T-cell (primary cell): ENCODE results near the gene NUP37. TPM values are rescaled to one million over a fixed set of nuclear protein-coding genes. Genes with fewer than 3 reads are reported as not detected.
"Not testable (repeated sequence)": the region's sequence is repeated elsewhere in the genome, so short reads cannot be mapped to it uniquely, and the experiment has no call there.

Experiments used
- ATAC-seq, 4 experiments: fragments of 200-7000 bp in 3 of 4; fragments of 150-1000 bp in 1 of 4; cut with Tn5 transposase; replicated peaks in 1 of 4; 1 replicate in 3 of 4; 2 replicates in 1 of 4; pipeline ENCODE4 v1.10.0; 2021; ENCODE audit warnings: moderate library complexity in 3 of 4, mild to moderate bottlenecking in 2 of 4, moderate number of reproducible peaks in 1 of 4
- CTCF ChIA-PET, 2 donors: fragments of 300-600 bp; sonication (Branson Sonifier 250); formaldehyde crosslinking; loops; one replicate each; lab custom pipeline; 2022; ENCODE audit warnings: antibody characterized with exemption in 2 of 2; lab: Charles Lee
- POLR2A ChIA-PET, 2 donors: fragments of 300-600 bp; sonication (Branson Sonifier 250); formaldehyde crosslinking; loops; one replicate each; lab custom pipeline; 2022; ENCODE audit warnings: antibody characterized with exemption in 2 of 2; lab: Charles Lee
- DNase-seq, 35 experiments: peaks; one replicate each; pipeline versions ENCODE4 v3.0.0 to v3.0.0-alpha.2; 2013 to 2023
- H3K27ac ChIP-seq: one replicate; pipeline ENCODE4 v1.5.1; 2013; ENCODE audit warnings: low read length
- H3K27me3 ChIP-seq, 2 experiments: replicated peaks in 1 of 2; 1 replicate in 1 of 2; 2 replicates in 1 of 2; pipeline versions ENCODE4 v1.6.1 to v1.7.0; 2013; ENCODE audit warnings: low read length in 1 of 2, mixed read lengths in 1 of 2; ENCODE audit not compliant: control insufficient read depth in 2 of 2, insufficient read depth in 2 of 2; ENCODE audit errors: extremely low read depth in 1 of 2
- H3K36me3 ChIP-seq, 2 donors: 1 replicate in 1 of 2; 2 replicates in 1 of 2; pipeline versions ENCODE4 v1.6.1 to v1.7.0; 2013; ENCODE audit warnings: low read length in 1 of 2; ENCODE audit not compliant: control insufficient read depth in 2 of 2, insufficient read depth in 1 of 2; ENCODE audit errors: extremely low read depth in 1 of 2
- H3K4me1 ChIP-seq, 2 experiments: 1 replicate in 1 of 2; 2 replicates in 1 of 2; pipeline versions ENCODE4 v1.6.1 to v1.7.0; 2013; ENCODE audit warnings: low read length in 2 of 2, mixed read lengths in 1 of 2; ENCODE audit not compliant: insufficient read depth in 2 of 2, control insufficient read depth in 1 of 2; ENCODE audit errors: extremely low read depth in 1 of 2
- H3K4me3 ChIP-seq, 2 donors: 1 replicate in 1 of 2; 2 replicates in 1 of 2; pipeline versions ENCODE4 v1.5.1 to v1.7.0; 2013; ENCODE audit warnings: mild to moderate bottlenecking in 2 of 2, low read length in 1 of 2, moderate library complexity in 1 of 2; ENCODE audit not compliant: control insufficient read depth in 1 of 2; ENCODE audit errors: extremely low read depth in 1 of 2
- H3K9me3 ChIP-seq: 2 replicates; pipeline ENCODE4 v1.7.0; 2013
- H3K27ac Mint-ChIP-seq, 2 donors: one replicate each; pipeline ENCODE4 v1.8.0; 2020 to 2021; ENCODE audit warnings: mild to moderate bottlenecking in 2 of 2, mixed read lengths in 2 of 2
- H3K27me3 Mint-ChIP-seq, 2 donors: one replicate each; pipeline ENCODE4 v1.8.0; 2021 to 2022; ENCODE audit warnings: mixed read lengths in 2 of 2
- H3K36me3 Mint-ChIP-seq: one replicate; pipeline ENCODE4 v1.8.0; 2021; ENCODE audit warnings: mixed read lengths
- H3K4me1 Mint-ChIP-seq, 3 donors: one replicate each; pipeline ENCODE4 v1.8.0; 2020 to 2022; ENCODE audit warnings: mixed read lengths in 3 of 3, mild to moderate bottlenecking in 1 of 3
- H3K4me3 Mint-ChIP-seq, 3 donors: one replicate each; pipeline ENCODE4 v1.8.0; 2020 to 2022; ENCODE audit warnings: mild to moderate bottlenecking in 3 of 3, mixed read lengths in 3 of 3, moderate library complexity in 3 of 3
- H3K9me3 Mint-ChIP-seq, 3 donors: one replicate each; pipeline ENCODE4 v1.8.0; 2020 to 2022; ENCODE audit warnings: mixed read lengths in 3 of 3
- WGBS: methylation state at CpG from one replicate; pipeline ENCODE4 v1.1.5; 2013; ENCODE audit warnings: missing lambda C conversion rate; ENCODE audit not compliant: insufficient coverage; 5-methylcytosine and 5-hydroxymethylcytosine counted together
- total RNA-seq, 35 experiments: library from RNA in 6 of 35; stranded (reverse) in 6 of 35; fragments of 120-200 nt in 1 of 35; gene quantifications; one replicate each; pipeline versions ENCODE4 v1.2.1 to v1.2.4 and lab custom pipeline; 2013 to 2026

Gene NUP37
- total RNA-seq, 5 donors from 2014 or later (not counting 1 experiment from before 2014, with no cell fraction given), result 11.1 to 21.1 (median 18.6) TPM

DNA sequence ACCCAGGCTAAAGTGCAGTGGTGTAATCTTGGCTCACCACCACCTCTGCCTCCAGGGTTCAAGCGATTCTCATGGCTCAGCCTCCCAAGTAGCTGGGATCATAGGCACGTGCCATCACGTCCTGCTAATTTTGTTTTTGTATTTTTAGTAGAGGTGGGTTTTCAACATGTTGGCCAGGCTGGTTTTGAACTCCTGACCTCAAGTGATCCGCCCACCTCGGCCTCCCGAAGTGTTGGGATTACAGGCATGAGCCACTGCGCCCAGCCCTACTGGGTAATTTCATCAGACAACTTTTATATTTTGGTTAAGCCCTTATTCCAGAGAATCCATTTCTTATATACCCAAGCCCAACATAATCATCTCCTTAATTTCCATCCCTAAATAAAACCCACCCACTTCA lies 47.8 kb downstream of the NUP37 start:
- H3K4me1 Mint-ChIP-seq, H3K4me1 ChIP-seq, H3K27ac ChIP-seq, H3K27me3 Mint-ChIP-seq, ATAC-seq, H3K27ac Mint-ChIP-seq, H3K4me3 ChIP-seq, DNase-seq, H3K9me3 ChIP-seq, H3K27me3 ChIP-seq, POLR2A ChIA-PET, H3K9me3 Mint-ChIP-seq, CTCF ChIA-PET, H3K4me3 Mint-ChIP-seq: not testable (repeated sequence)
- peaks cover 0 to 12% of the 10 kb centered on the region in 2 donors for H3K36me3 ChIP-seq
- H3K36me3 Mint-ChIP-seq, result peaks cover 22% of the 10 kb centered on the region
- 98% methylated on average over 5 of the region's 7 CpGs for WGBS

DNA sequence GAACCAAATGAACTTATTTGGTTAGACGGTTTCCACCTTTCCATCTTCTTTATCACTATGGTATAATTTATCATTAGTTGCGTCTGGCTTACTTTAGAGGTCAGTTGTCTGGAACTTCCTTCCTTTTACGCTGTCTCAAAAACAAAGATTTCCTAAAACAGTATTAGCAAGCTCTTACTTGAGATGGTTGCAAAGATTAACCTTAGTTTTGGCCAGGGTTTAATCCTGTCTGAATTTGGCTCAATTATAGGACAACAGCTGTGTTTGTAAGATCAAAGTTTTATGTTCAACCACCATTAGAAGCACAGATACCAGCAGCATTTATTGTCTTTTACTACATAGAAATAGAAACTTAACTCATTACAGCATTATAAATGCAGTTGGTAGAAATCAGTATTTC lies 50.2 kb downstream of the NUP37 start:
- H3K4me1 Mint-ChIP-seq, result no peaks in the 10 kb centered on the region
- CTCF ChIA-PET, result interaction anchor here in 1 of 2 donors (0.7 kb wide), 1 partner anchor 28 kb away, joined by 3 read pairs; no protein-coding TSS in a partner anchor

DNA sequence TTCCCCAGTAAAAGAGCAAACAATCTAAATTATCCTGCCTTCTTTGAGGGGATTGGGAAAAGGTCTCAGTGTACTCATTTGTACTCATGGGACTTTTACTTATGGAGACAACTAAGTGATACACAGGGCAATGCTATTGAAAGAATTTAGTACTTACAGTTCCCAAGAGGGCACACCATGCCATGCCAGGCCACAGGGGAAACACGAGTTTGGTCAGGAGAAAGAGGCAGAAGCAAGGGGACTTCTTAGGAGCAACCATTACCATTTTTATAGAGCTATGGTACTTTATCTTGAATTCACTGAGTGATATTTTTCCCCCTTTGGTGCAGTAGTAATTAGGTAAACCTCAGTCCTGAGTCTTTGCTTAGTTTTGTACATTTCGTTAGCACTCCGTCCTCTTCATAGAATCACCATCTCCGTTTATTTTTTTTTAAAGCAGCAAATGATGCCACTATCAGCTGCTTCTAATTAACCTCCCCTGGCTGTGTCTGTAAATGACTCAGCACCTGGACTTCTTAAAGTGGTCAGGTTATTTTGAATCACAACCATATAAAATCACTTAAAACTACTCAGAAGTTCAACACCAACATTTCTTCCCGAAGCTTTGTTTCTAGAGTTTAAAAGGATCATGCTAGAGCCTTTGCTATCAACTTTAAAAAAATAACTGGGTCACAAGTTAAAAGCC lies 52.2 kb downstream of the NUP37 start:
- Mint-ChIP-seq H3K9me3 (no peaks in the 10 kb centered on the region), H3K36me3 (peaks cover 4% of the 10 kb centered on the region), H3K27me3 (peaks cover 1 to 6% of the 10 kb centered on the region in 2 donors), H3K4me1 (no peaks in the 10 kb centered on the region), H3K27ac (no peak overlapping the region), H3K4me3 (no peak overlapping the region)
- POLR2A ChIA-PET, result interaction anchor here in 1 of 2 donors (0.5 kb wide), 1 partner anchor 69 kb away, joined by 3 read pairs; no protein-coding TSS in a partner anchor
- ATAC-seq (no peak), DNase-seq (no peak)
- no peaks in the 10 kb centered on the region for H3K4me1 ChIP-seq
- no peaks in the 10 kb centered on the region for H3K27me3 ChIP-seq
- no peaks in the 10 kb centered on the region for H3K9me3 ChIP-seq
- no CpG with 5 or more reads among the region's 5 CpGs for WGBS
- CTCF ChIA-PET, result interaction anchor here in 1 of 2 donors (0.6 kb wide), 2 partner anchors 16 to 195 kb away, joined by 3 to 4 read pairs; no protein-coding TSS in a partner anchor
- no peak overlapping the region for H3K27ac ChIP-seq
- H3K36me3 ChIP-seq, result no peaks in the 10 kb centered on the region
- no peak overlapping the region for H3K4me3 ChIP-seq

More for the DNA sequence above, 50.2 kb downstream of the NUP37 start:
- no peaks in the 10 kb centered on the region for H3K4me1 ChIP-seq
- POLR2A ChIA-PET, result no interaction called here
- H3K36me3 ChIP-seq, result no peaks in the 10 kb centered on the region
- WGBS, result no CpG with 5 or more reads among the region's 3 CpGs
- peaks cover 0 to 1% of the 10 kb centered on the region in 2 donors for H3K27me3 Mint-ChIP-seq
- H3K27ac Mint-ChIP-seq, result no peak overlapping the region
- H3K27ac ChIP-seq, result no peak overlapping the region
- no peaks in the 10 kb centered on the region for H3K9me3 ChIP-seq
- H3K4me3 ChIP-seq, result no peak overlapping the region
- no peaks in the 10 kb centered on the region for H3K27me3 ChIP-seq
- no peak for ATAC-seq
- H3K36me3 Mint-ChIP-seq, result peaks cover 5% of the 10 kb centered on the region
- H3K9me3 Mint-ChIP-seq, result no peaks in the 10 kb centered on the region
- no peak overlapping the region for H3K4me3 Mint-ChIP-seq
- no peak for DNase-seq

DNA sequence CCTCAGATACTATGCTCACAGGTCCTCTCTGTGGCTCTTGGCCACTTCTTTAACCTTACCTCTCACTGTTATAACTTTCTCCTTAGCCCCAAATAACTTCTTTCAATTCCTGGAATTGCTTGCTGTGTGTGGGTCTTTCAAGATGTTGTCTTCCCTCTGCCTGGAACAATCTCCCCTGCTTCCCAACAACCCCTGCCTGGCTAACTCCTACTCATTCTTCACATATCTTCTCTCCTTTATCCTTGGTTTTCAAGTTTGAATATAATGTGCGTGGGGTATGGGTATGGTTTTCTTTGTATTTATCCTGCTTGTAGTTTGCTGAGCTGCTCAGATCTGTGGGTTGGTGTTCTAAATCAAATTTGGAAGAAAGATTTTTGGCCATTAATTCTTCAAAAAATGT lies 55.4 kb downstream of the NUP37 start:
- H3K4me3 Mint-ChIP-seq, result no peak overlapping the region
- H3K27ac Mint-ChIP-seq, result no peak overlapping the region
- no peak overlapping the region for H3K4me3 ChIP-seq
- no peaks in the 10 kb centered on the region for H3K36me3 ChIP-seq
- DNase-seq, result no peak
- H3K4me1 Mint-ChIP-seq, result peaks cover 7 to 25% (median 24%) of the 10 kb centered on the region in 3 donors
- H3K9me3 Mint-ChIP-seq, result no peaks in the 10 kb centered on the region
- peaks cover 1 to 6% of the 10 kb centered on the region in 2 donors for H3K27me3 Mint-ChIP-seq
- H3K4me1 ChIP-seq, result peaks cover 4 to 14% of the 10 kb centered on the region in 2 experiments
- ChIA-PET CTCF (interaction anchor here in 1 of 2 donors (0.6 kb wide), 1 partner anchor 226 kb away, joined by 8 read pairs; no protein-coding TSS in a partner anchor), POLR2A (no interaction called here)
- WGBS, result no CpG with 5 or more reads among the region's 1 CpG
- H3K9me3 ChIP-seq, result no peaks in the 10 kb centered on the region
- no peaks in the 10 kb centered on the region for H3K27me3 ChIP-seq
- ATAC-seq, result no peak
- no peak overlapping the region for H3K27ac ChIP-seq
- peaks cover 4% of the 10 kb centered on the region for H3K36me3 Mint-ChIP-seq

DNA sequence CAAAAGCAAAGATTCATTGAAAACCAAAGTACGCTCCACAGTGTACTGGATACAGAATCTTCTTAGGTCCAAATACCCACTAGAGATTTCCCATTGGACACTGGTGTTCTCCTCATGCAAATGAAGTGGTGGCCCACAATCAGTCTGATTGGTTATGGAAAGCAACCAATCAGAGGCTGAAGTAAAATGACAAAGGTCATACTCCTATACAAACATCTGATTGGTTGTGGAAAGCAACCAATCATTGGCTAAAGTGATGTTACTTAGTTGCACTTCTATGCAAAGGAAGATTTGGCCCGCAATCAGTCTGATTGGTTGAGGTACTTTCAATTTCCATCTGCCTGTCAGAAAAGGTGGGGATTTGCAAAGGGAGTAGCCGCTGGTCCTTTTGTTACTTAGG lies 56.8 kb downstream of the NUP37 start:
- Mint-ChIP-seq H3K36me3 (peaks cover 11% of the 10 kb centered on the region), H3K9me3 (no peaks in the 10 kb centered on the region), H3K4me3 (no peak overlapping the region), H3K4me1 (peaks cover 18 to 37% (median 36%) of the 10 kb centered on the region in 3 donors), H3K27me3 (peaks cover 1 to 6% of the 10 kb centered on the region in 2 donors), H3K27ac (no peak overlapping the region)
- DNase-seq (no peak), ATAC-seq (no peak)
- H3K27me3 ChIP-seq, result no peaks in the 10 kb centered on the region
- peaks cover 0 to 3% of the 10 kb centered on the region in 2 donors for H3K36me3 ChIP-seq
- H3K9me3 ChIP-seq, result no peaks in the 10 kb centered on the region
- H3K4me1 ChIP-seq, result peaks cover 4 to 14% of the 10 kb centered on the region in 2 experiments
- 100% methylated on average over 1 of the region's 3 CpGs for WGBS
- H3K27ac ChIP-seq, result no peak overlapping the region
- no peak overlapping the region for H3K4me3 ChIP-seq
- ChIA-PET POLR2A (no interaction called here), CTCF (no interaction called here)

DNA sequence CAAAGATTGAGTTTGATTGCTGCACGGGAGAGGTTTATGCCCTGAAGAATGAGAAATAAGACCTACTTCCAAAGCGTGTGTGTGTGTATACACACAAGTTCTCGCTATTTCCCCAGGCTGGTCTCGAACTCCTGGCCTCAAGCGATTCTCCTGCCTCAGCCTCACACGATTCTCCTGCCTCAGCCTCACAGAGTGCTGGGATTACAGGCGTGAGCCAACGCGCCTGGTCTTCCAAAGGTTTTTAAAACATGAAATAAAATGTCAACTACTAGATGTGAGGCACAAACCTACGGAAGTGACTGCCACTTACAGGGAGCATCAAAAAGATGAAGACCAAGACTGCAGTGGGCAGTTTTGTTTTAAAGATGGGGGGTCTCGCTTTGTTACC lies 57.5 kb downstream of the NUP37 start:
- Mint-ChIP-seq H3K27me3 (peaks cover 1 to 6% of the 10 kb centered on the region in 2 donors), H3K36me3 (peaks cover 18% of the 10 kb centered on the region), H3K4me3 (peak overlapping the region; percentile 90 to 96 (median 92)), H3K27ac (peak overlapping the region; percentile 97 to 99), H3K4me1 (peaks cover 25 to 43% (median 42%) of the 10 kb centered on the region in 3 donors), H3K9me3 (no peaks in the 10 kb centered on the region)
- Histone ChIP-seq H3K9me3 (no peaks in the 10 kb centered on the region), H3K4me1 (peaks cover 4 to 14% of the 10 kb centered on the region in 2 experiments), H3K27me3 (no peaks in the 10 kb centered on the region), H3K27ac (no peak overlapping the region), H3K4me3 (peak overlapping the region; percentile 3 to 82), H3K36me3 (peaks cover 0 to 3% of the 10 kb centered on the region in 2 donors)
- DNase-seq (no peak), ATAC-seq (no peak)
- CTCF ChIA-PET, result interaction anchor here in 1 of 2 donors (1.2 to 1.3 kb wide), 2 partner anchors 33 to 224 kb away, joined by 3 to 5 read pairs; no protein-coding TSS in a partner anchor
- POLR2A ChIA-PET, result interaction anchor here in 1 of 2 donors (1.8 kb wide), 1 partner anchor 60 kb away, joined by 6 read pairs; no protein-coding TSS in a partner anchor
- 86% methylated on average over 7 of the region's 11 CpGs for WGBS
